CD4-positive, alpha-beta T cell treated with Interleukin-17A for 1 hour (primary cell): ENCODE results near the gene BEX4.
"Not testable (repeated sequence)": the region's sequence is repeated elsewhere in the genome, so short reads cannot be mapped to it uniquely, and the experiment has no call there.

Experiments
- DNase-seq: peaks from one replicate; pipeline ENCODE4 v3.0.0-alpha.2; 2020

Gene BEX4, protein sequence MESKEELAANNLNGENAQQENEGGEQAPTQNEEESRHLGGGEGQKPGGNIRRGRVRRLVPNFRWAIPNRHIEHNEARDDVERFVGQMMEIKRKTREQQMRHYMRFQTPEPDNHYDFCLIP

DNA sequence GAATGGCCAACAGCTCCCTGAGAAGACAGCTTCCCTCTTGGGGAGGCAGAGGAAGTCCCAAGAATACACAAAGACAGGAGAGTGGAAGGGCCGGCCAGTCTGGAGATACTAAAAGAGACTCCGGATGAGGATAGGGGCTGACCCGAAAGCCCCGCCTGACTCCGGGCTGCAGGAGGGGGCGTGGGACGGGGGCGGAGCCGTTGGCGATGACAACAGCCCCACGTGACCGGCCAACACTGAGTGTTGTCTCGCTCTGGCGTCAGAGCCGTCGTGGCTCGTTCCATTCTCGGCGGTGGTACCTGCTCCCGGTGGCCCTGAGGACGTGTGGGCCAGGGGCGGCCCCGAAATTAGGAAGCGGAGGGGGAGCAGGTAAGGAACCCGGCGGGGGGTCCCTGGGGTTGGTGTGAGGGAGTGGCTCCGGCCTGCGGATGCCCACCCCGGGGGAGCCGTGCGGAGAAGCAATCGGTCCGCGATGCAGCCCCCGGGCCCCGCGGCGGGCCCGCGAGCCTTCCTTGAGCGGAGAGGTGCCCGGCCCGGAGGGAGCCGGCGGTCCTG, at the start of gene BEX4:
TSS of gene BEX4 (plus strand) at position 239 of the 555 bp plus-strand sequence. CDS start 1,046 bp downstream, outside the sequence.
- DNase-seq = peak; percentile 84

DNA sequence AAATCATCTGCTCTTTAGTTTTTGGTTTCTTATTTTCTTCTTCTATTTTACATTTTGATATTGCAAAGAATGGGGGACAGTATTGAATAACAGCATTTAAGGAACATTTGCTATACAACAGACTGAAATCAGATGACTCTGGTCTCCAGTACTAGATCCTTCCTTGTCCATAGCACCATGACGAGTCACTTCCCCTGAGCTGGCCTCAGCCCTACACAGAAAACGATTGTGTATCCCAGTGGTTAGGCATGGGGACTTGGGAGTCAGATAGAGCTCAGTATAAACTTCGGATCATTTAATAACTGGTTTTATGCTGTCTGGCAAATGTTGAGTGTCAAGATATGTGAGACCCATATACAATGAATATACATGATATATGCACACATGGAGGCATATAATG, 44.7 kb upstream of the BEX4 start:
- DNase-seq = no peak

DNA sequence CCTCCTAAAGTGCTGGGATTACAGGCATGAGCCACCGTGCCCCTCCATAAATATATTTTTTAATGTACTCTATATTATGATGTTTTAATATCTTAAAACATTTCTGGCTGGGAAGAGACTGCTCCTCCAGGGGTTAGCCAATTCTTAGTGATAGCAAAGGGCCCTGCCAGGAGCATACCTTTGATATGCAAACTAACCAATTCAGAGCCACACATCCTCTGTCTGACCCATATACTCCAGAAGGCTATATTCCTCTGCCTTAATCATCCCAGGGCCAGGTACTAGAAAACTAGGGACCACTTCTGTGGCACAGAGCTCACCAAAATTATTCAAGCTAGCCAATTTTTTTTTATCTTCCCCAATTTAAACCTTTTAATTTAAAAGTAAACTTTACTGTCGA, 43.6 kb upstream of the BEX4 start:
- DNase-seq = no peak

DNA sequence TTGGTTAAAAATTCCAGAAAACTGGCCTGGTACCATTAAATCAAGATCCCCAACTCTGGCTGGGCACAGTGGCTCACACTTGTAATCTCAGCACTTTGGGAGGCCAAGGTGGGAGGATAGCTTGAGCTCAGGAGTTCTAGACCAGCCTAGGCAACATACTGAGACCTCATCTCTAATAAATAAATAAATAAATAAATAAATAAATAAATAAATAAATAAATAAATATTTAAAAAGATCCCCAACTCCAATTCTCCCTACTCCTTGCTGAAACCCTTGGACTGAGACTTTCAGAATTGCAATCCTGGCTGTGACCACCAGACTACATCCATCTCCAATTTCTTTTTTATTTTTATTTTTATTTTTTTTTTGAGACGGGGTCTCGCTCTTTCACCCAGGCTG, 39.7 kb upstream of the BEX4 start:
- not testable (repeated sequence) for DNase-seq

DNA sequence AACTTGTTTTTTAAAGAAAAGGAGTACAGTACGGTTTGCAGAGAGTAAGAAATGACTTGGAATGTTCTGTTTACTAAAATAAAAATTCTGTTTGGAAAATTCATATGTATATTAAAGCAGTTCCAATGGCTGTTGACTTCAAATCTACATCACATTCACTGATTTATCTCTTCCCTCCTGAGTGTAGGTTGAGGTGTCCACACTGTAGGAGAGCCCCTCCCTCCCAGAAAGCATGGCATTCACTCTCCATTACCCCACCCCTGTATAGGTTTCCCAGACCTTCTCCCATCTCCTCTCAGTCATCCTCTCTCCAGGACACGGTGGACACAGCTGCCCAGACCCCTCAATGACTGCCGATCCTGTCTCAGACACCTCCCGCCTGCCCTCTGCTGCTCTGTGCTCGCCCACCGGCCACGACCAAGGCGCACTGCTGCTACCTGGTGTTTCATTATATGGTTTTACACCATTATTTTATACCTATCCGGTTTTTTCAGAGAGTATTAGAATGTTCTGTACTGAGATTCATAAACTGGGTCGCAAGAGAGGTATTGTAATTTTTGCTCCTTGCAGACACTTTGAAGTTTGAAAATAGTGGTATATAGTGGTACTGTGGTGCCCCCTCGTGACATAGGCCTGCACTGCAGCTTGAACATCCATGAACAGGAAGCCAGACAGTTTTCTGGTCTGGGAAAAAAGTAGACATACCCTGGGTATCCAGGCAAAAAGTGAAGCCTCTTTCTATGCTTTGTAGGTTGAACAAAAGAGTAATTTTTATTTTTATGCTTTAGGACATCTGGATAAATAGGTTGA, 38.8 kb upstream of the BEX4 start:
- peak; percentile 52 for DNase-seq

DNA sequence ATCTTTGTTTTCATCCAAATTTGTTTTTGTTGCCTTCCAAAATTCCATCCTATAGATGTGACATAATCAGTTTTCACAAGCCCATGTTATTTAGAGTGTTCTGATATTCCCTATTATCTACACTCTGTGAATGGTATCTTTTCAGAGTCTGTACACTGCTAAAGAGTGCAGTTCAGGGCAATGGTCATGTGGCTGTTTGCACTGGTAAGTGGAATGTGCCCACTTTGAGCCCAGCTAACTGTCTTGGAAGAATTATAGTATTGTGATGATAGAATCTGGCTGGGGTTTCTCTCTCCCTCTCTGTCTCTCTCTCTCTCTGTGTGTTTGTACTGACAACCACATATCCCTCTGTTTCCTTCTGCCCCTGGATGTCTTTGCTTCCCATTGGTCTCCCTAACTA, 37.4 kb upstream of the BEX4 start:
- DNase-seq = no peak

DNA sequence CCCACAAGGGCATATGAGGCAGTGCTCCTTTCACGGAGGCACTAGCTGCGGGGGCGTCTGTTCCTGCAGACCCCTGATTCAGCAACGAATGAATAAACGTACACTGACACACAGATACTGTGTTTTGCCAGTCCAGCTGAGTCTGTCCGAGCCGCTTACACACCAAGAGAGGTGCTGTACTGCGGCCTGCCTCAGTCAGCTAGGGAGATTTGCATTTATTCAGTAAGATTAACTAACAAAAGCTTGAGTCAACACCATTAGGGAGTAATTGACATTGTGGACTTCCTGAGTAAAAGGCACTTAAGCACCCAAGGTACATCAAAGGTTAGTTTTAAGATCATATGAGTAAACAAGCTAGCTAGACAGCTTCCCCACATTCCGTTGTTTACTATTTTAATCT, 31.0 kb upstream of the BEX4 start:
- no peak for DNase-seq

DNA sequence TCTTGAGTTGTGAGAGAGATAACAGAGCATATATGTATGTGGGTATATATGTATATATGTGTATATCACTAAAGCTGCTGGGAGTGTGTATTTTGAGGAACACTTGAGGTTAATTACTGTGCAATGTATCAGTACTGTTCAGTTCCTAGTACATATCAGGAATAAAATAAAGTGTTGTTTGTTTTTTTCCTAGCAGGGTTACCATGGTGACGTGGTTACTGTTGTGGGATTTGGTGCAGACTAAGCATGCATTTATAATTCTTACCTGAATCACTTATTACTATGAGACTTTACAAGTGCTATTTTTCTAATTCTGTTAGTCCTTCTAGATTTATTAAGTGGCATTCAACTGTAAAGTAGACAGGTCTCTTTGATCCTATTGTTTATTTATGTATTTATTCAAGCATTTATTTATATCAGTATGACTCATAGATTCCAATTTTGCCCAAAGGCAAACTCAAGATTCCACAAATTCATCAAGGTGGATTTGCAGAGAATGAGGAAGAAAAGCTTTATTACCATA, 26.9 kb upstream of the BEX4 start:
- no peak for DNase-seq

DNA sequence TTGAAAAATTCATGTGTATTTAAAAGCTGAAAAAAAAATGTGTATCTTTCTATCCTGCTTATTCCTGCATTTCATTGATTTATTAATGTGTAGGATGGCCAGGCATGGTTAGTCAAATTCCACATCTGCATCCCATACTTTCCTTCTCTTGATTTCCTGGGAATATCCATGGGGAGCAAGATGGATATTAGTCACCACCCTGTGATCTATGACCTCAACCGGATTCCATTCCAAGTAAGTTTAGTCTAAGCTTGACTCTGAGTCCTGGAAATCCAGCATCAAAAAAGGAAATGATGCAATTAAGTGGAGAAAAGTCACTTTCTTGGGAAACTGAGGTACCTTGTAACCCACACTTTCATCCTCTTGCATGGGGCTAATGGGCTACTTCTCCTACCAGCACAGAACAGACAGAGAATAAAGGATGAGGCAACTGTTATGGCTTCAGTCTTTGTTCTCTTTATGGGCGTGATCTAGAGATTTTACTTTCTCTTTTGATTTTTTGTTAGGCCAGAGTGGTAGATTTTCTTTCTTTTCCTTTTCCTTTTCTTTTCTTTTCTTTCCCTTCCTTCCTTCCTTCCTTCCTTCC, 17.1 kb upstream of the BEX4 start:
- no peak for DNase-seq

DNA sequence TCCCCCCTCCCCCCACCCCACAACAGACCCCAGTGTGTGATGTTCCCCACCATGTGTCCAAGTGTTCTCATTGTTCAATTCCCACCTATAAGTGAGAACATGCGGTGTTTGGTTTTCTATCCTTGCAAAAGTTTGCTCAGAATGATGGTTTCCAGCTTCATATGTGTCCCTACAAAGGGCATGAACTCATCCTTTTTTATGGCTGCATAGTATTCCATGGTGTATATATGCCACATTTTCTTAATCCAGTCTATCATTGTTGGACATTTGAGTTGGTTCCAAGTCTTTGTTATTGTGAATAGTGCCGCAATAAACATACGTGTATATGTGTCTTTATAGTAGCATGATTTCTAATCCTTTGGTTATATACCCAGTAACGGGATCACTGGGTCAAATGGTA, 16.2 kb upstream of the BEX4 start:
- not testable (repeated sequence) for DNase-seq

DNA sequence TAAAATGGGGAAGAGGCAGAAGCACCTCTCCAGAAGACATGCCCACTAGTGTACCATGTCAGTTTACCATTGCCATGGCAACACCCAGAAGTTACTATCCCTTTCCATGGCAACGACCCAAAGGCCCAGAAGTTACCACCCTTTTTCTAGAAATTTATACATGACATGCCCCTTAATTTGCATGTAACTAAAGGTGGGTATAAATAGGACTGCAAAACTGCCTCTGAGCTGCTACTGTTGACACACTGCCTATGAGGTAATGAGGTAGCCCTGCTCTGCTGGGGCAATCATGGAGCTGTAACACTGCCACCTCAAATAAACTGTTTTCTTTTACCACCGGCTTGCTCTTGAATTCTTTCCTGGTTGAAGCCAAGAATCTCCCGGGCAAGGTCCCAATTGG, 13.9 kb upstream of the BEX4 start:
- DNase-seq = no peak

DNA sequence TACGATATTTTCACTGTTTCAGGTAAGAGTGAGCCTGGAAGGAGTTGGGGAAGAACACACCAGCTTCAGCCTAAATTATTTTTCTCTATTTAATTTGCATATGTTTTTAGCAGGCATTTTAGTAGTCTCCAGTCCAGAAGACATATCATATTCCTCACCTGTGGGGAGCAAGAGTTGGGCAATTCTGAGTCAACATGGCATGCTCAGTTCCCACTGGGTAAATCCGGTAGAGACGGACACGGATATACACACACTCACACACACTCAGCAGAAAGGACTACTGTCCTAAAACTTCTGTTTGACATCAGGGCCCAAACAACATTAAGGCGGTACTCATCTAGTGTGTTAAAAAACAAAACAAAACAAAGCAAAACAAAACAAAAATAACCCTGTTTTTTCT, 4.9 kb upstream of the BEX4 start:
- DNase-seq = no peak

DNA sequence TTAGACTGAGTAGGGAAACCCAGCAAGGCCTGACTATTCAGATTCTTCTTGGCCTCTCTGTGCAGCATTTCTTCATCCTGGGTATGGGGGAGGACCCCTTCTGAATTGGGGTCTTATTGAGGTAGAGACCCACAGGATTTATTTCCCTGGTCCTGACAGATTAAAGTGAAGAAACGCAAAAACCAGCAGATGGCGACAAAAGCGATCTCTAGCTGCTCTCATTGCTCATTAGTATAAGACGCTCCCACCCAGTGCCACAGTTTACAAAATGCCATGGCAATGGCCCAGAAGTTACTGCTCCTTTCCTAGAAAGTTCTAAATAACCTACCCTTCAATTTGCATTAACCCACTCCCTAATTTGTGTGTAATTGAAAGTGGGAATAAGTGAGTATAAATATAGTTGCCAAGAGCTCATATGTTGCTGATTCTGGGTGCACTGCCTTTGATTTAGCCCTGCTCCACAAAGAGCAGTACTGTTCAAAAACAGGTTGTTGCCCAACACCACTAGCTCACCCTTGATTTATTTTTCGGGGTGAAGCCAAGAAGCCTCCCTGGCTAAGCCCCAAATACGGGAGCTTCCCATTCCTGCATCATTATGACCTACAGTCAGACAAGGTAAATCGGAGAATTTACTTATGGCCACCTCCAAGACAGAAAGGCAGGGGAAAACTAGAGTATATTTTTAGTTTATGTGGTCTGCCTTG, 3.7 kb upstream of the BEX4 start:
- peak; percentile 55 for DNase-seq

DNA sequence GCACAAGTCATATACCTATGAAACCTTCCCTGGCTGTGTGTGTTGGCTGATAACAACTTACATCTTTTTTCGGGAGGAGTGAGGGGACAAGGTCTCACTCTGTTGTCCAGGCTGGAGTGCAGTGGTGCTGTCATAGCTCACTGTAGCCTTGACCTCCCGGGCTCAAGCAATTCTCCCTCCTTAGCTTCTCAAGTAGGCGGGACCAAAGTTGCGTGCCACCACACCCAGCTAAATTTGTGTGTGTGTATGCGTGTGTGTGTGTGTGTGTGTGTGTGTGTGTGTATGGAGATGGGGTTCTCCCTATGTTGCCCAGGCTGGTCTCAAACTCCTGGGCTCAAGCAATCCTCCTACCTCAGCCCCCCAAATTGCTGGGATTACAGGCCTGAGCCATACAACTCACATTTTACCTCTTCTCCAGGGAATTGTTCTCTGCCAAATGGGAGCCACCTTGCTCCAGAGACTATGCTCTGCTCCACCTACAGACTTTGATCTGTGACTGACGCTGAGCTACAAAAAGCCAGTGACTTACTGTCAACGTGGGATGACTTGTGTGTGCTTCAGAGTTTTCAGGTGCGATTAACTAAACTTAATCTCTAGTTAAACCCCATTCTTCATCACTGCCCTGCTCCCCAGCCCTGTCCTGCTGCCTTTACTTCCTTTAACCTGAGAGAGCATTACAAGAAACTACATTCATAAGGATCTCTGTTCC, 2.0 kb upstream of the BEX4 start:
- no peak for DNase-seq

DNA sequence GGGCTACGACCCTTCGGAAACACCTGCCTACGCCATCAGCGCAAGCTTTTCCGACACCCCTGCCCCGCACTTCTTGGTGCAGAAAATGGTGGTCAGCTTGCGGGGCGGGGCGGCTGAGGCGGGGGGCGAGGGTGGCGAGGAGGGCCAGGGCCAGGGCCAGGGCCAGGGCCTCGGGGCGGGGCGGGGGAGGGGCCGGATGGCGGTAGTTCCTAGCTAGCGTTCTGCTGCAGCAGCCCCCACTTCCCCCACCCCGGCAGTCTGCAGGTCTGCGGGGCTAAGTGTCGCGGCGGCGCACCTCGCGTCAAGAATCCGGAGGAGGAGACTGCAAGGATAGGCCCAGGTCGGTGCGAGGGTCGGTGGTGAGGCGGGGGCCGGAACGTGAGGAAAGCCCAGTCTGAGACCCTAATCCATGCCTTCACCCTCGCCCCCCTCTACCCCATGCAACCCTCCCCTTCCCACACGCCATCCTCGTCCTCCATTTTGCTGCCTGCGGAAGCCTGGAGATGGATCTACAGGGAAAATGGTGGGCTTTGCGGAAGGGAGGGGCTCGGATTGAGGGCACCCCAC, 600 bp downstream of the BEX4 start:
- peak; percentile 60 for DNase-seq

DNA sequence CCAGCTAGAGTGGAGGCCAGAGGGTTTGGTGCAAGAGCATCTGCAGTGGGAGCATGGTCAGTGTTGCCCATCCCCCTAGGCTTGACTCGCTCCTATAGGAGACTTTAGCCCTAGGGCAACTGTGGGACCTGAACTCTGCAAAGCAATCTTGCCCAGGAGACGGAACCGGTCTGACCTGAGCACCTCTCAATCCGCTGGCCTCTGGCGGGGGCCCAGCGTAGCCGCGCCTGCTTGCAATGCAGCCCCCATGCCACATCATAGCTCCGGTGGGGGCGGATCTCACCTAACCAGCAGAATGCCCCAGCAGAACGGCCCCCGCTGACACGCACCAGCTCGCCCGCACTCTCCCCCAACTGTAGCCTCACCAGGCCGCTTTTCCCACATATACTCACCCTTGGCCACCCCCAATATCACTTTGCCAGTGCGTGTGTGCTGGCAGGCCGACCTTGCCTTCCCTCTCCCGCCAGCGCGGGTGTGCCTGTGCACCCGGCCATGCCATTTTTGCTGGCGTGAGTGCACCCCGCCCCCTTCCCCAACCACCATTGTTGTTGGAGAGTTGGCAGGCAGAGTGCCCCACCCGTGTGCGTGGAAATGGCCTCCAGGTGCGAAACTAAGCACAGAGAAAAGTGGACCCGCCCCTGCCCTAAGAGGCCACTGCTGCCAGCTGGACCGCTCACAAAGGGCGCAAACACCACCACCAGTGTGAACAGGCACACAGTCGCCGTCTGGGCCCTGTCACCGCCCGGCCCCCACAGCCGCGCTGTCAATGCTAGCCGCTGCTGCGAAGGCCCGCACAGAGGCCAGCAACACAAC, 5.8 kb downstream of the BEX4 start:
- DNase-seq = no peak

DNA sequence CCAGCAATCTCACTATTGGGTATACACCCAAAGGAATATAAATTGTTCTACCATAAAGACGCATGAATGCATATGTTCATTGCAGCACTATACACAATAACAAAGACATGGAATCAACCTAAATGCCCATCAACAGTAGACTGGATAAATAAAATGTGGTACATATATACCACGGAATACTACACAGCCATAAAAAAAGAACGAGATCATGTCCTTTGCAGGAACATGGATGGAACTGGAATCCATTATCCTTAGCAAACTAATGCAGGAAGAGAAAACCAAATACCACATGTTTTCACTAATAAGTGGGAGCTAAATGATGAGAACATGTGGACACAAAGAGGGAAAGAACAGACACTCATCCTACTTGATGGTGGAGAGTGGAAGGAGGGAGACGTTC, 11.0 kb downstream of the BEX4 start:
- not testable (repeated sequence) for DNase-seq

DNA sequence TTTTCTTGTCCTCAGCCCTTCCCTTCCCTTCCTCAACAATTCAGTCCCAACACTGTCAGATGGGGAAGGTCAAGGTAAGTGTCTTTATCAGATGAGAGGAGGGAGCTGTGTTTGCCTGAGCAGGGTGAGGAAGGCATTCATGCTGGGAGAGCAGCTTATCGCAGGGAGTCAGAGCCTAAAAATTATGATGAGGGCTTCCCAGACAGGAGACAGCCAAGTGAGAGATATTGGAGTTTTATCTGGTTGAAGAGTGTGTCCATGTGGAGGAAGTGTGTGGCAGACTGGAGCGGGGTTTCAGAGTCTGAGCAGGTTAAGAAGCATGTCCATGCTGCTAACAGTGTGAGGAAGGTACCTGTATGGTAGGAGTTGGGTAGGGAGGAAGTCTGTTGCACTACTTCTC, 18.4 kb downstream of the BEX4 start:
- no peak for DNase-seq

DNA sequence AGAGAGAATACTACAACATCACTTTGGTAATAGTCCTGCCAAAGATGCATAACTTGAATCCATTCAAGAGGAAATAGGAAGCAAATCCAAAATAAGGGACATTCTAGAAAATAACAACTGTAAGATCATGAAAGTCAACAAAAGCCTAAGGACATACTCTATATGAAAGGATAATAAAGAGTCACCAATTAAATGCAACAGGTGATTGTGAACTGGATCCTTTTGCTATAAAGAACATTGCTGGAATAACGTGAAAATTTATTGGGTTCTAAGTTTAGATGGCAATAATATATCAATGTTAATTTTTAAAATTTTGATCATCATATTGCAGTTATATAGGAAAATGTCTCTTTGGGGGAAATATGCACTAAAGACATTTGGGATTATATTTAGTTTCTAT, 20.0 kb downstream of the BEX4 start:
- no peak for DNase-seq

DNA sequence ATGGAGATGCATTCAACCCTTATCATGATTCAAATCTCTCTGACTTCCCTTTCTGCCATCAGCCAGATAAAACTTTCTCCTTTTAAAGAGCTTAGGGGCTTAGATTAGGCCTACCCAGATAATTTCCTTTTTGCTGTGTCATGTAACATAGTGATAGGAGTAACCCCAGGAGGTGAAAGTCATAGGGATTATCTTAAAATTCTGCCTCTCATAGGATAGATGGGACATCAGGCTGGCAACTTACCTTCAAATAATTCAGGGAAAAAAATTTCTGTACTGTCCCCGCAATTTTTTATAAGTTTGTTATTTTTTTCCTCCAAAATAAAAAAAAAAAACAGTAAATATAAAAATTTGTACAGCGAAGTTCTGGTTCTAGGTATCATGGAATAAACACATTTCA, 20.7 kb downstream of the BEX4 start:
- DNase-seq = not testable (repeated sequence)

DNA sequence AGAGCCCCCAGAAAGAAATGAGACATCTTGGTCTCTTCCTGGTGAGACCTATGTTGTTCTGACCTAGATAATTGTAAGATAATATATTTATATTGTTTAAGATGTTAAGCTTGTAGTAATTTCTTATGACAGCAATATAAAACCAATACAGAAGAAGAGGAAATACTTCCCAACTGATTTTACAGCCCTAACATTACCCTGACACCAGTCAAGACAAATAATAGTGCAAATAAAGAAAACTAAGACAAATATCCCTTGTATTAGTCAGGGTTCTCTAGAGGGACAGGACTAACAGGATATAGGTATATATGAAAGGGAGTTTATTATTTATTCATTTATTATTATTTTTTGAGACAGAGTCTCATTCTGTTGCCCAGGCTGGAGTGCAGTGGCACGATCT, 21.4 kb downstream of the BEX4 start:
- DNase-seq = no peak
